SH-SY5Y (cell line): ENCODE data around the gene IP6K2.

Experiments
- GATA2 ChIP-seq: IDR thresholded peaks from 2 replicates; pipeline ENCODE4 v1.6.1; 2011; ENCODE audit warnings: mild to moderate bottlenecking, low read depth, low read length
- GATA3 ChIP-seq: IDR thresholded peaks from 2 replicates; pipeline ENCODE4 v1.6.1; 2011; ENCODE audit warnings: low read depth, mild to moderate bottlenecking, low read length, moderate library complexity

DNA sequence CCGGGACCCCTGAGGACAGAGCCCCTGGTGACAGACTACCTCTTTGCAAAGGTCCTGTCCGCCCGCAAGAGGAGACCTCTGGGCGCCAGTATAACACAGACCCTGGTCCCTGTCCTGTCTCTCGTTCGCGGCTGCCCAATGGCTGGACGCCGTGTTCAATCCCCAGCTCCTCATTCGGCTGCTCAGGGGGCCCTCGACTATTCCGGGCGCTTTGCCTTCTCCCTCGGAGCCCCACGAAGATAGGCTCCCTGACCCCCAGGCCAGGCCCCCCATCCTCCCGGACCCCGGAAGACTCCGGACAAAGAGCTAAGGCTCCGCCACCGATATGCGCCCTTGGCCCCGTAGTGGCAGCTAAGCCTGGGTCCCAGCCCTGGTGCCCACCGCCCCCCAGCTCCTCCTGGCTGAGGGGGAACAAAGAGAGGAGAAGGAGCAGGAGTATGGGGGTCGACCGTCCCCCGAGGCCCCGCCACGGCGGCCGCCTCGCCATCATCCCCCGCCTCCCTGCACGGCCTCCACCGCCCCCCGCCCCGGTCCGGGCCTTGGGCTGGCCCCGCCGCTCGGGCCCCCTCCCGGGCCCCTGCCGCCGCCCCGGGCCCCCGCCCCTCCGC lies 54.8 kb downstream of the IP6K2 start:
- TF ChIP-seq GATA2 (no peak), GATA3 (no peak)
